H9 (cell line): ENCODE results near the gene TRERF1. TPM values are rescaled to one million over a fixed set of nuclear protein-coding genes. Genes with fewer than 3 reads are reported as not detected.

Source experiments
- DNase-seq: peaks from one replicate; pipeline ENCODE4 v3.0.0-alpha.2; 2017
- H2AFZ ChIP-seq: one replicate; pipeline ENCODE4 v1.6.1; 2013; ENCODE audit warnings: mild to moderate bottlenecking, low read length, control low read depth, moderate library complexity
- H2AK5ac ChIP-seq: 2 replicates; pipeline ENCODE4 v1.6.1; 2013; ENCODE audit warnings: low read length, control low read depth, mixed read lengths; ENCODE audit not compliant: insufficient read length
- H2BK120ac ChIP-seq: one replicate; pipeline ENCODE4 v1.6.1; 2013; ENCODE audit warnings: low read depth, mild to moderate bottlenecking, low read length, control low read depth, inconsistent platforms; ENCODE audit not compliant: poor library complexity, severe bottlenecking
- H2BK12ac ChIP-seq: 2 replicates; pipeline ENCODE4 v1.6.1; 2013; ENCODE audit warnings: low read length, control low read depth, mixed read lengths, low read depth; ENCODE audit not compliant: insufficient read length
- H2BK15ac ChIP-seq: 2 replicates; pipeline ENCODE4 v1.6.1; 2013; ENCODE audit warnings: low read depth, low read length, control low read depth
- H2BK20ac ChIP-seq: one replicate; pipeline ENCODE4 v1.6.1; 2013; ENCODE audit warnings: low read depth, mild to moderate bottlenecking, low read length, control low read depth, inconsistent platforms; ENCODE audit not compliant: poor library complexity, severe bottlenecking
- H2BK5ac ChIP-seq: 2 replicates; pipeline ENCODE4 v1.6.1; 2013; ENCODE audit warnings: low read length, control low read depth, mixed read lengths; ENCODE audit not compliant: insufficient read length
- H3K14ac ChIP-seq: 2 replicates; pipeline ENCODE4 v1.6.1; 2013; ENCODE audit warnings: low read length, control low read depth; ENCODE audit not compliant: insufficient read depth
- H3K18ac ChIP-seq: 2 replicates; pipeline ENCODE4 v1.6.1; 2013; ENCODE audit warnings: low read depth, mild to moderate bottlenecking, mixed read lengths, low read length, control low read depth; ENCODE audit not compliant: insufficient read length
- H3K23ac ChIP-seq: 2 replicates; pipeline ENCODE4 v1.6.1; 2013; ENCODE audit warnings: low read length, control low read depth, mixed read lengths, low read depth; ENCODE audit not compliant: insufficient read length
- H3K23me2 ChIP-seq: 2 replicates; pipeline ENCODE4 v1.6.1; 2013; ENCODE audit warnings: low read depth, mild to moderate bottlenecking, mixed read lengths, low read length, control low read depth; ENCODE audit not compliant: insufficient read length, poor library complexity, severe bottlenecking
- H3K27ac ChIP-seq: 2 replicates; pipeline ENCODE4 v1.5.1; 2013; ENCODE audit warnings: low read length, control low read depth, mixed read lengths, low read depth; ENCODE audit not compliant: insufficient read length
- H3K27me3 ChIP-seq: 2 replicates; pipeline ENCODE4 v1.6.1; 2013; ENCODE audit warnings: low read length, control low read depth, inconsistent platforms; ENCODE audit not compliant: insufficient read depth
- H3K4ac ChIP-seq: 2 replicates; pipeline ENCODE4 v1.6.1; 2013; ENCODE audit warnings: low read depth, mild to moderate bottlenecking, control low read depth, inconsistent platforms, low read length, moderate library complexity
- H3K4me1 ChIP-seq: 2 replicates; pipeline ENCODE4 v1.6.1; 2013; ENCODE audit warnings: low read length, control low read depth, inconsistent platforms; ENCODE audit not compliant: insufficient read depth
- H3K4me2 ChIP-seq: 2 replicates; pipeline ENCODE4 v1.6.1; 2013; ENCODE audit warnings: low read length, control low read depth, mixed read lengths; ENCODE audit not compliant: insufficient read length, insufficient read depth
- H3K56ac ChIP-seq: 2 replicates; pipeline ENCODE4 v1.6.1; 2013; ENCODE audit warnings: low read depth, mild to moderate bottlenecking, mixed read lengths, low read length, control low read depth; ENCODE audit not compliant: insufficient read length
- H3K79me1 ChIP-seq: 2 replicates; pipeline ENCODE4 v1.6.1; 2013; ENCODE audit warnings: low read depth, mild to moderate bottlenecking, moderate library complexity, low read length, control low read depth, inconsistent platforms; ENCODE audit not compliant: insufficient read depth, poor library complexity, severe bottlenecking
- H3K79me2 ChIP-seq: 2 replicates; pipeline ENCODE4 v1.6.1; 2013; ENCODE audit warnings: low read length, control low read depth, inconsistent platforms; ENCODE audit not compliant: insufficient read depth
- H3K9ac ChIP-seq: 2 replicates; pipeline ENCODE4 v1.6.1; 2013; ENCODE audit warnings: low read length, control low read depth, mixed read lengths; ENCODE audit not compliant: insufficient read length; ENCODE audit errors: extremely low read depth
- H3K9me3 ChIP-seq: one replicate; pipeline ENCODE4 v1.6.1; 2013; ENCODE audit warnings: low read depth, low read length, inconsistent platforms; ENCODE audit not compliant: control insufficient read depth
- H3T11ph ChIP-seq: one replicate; pipeline ENCODE4 v1.6.1; 2013; ENCODE audit warnings: mild to moderate bottlenecking, low read length, control low read depth, inconsistent platforms
- H4K20me1 ChIP-seq: one replicate; pipeline ENCODE4 v1.6.1; 2013; ENCODE audit not compliant: control insufficient read depth, insufficient read length, insufficient read depth
- H4K5ac ChIP-seq: 2 replicates; pipeline ENCODE4 v1.6.1; 2013; ENCODE audit warnings: low read depth, mild to moderate bottlenecking, mixed read lengths, low read length, control low read depth; ENCODE audit not compliant: insufficient read length
- H4K8ac ChIP-seq: replicated peaks from 2 replicates; pipeline ENCODE4 v1.6.1; 2013; ENCODE audit warnings: low read length, control low read depth, mixed read lengths, low read depth; ENCODE audit not compliant: insufficient read length
- H4K91ac ChIP-seq: 2 replicates; pipeline ENCODE4 v1.6.1; 2013; ENCODE audit warnings: low read depth, mild to moderate bottlenecking, moderate library complexity, mixed read lengths, low read length, control low read depth; ENCODE audit not compliant: insufficient read length
- H3K27ac Mint-ChIP-seq, 3 experiments: 2 replicates in 2 of 3; 3 replicates in 1 of 3; pipeline ENCODE4 v1.8.0; 2020 to 2021; ENCODE audit warnings: mixed read lengths in 3 of 3, mild to moderate bottlenecking in 1 of 3, moderate library complexity in 1 of 3
- H3K27me3 Mint-ChIP-seq: 2 replicates; pipeline ENCODE4 v1.8.0; 2021; ENCODE audit warnings: low read depth, mild to moderate bottlenecking, moderate library complexity, mixed read lengths
- H3K36me3 Mint-ChIP-seq, 3 experiments: 2 replicates in 2 of 3; 3 replicates in 1 of 3; pipeline ENCODE4 v1.8.0; 2020 to 2021; ENCODE audit warnings: low read depth in 3 of 3, mixed read lengths in 3 of 3; ENCODE audit not compliant: insufficient read depth in 1 of 3
- H3K4me1 Mint-ChIP-seq, 2 experiments: 2 replicates each; pipeline ENCODE4 v1.8.0; 2020; ENCODE audit warnings: mixed read lengths in 2 of 2
- H3K4me3 Mint-ChIP-seq, 2 experiments: 2 replicates in 1 of 2; 3 replicates in 1 of 2; pipeline ENCODE4 v1.8.0; 2020 to 2021; ENCODE audit warnings: mild to moderate bottlenecking in 2 of 2, mixed read lengths in 2 of 2, moderate library complexity in 1 of 2
- H3K9me3 Mint-ChIP-seq, 2 experiments: 2 replicates in 1 of 2; 3 replicates in 1 of 2; pipeline ENCODE4 v1.8.0; 2020; ENCODE audit warnings: mild to moderate bottlenecking in 2 of 2, mixed read lengths in 2 of 2, moderate library complexity in 1 of 2
- CTCF ChIP-seq: fragments of 200-600 bp; sonication (generic); conservative IDR thresholded peaks from 3 replicates; pipeline ENCODE4 v1.8.0; 2021; ENCODE audit warnings: antibody characterized with exemption, mild to moderate bottlenecking
- WGBS: extraction: QIAGEN DNeasy Blood & Tissue Kit; methylation state at CpG from one replicate; pipeline ENCODE4 v1.1.7; 2013; ENCODE audit warnings: missing lambda C conversion rate, low lambda C conversion rate, mixed read lengths; ENCODE audit not compliant: insufficient read length; ENCODE audit errors: extremely low coverage; 5-methylcytosine and 5-hydroxymethylcytosine counted together
- total RNA-seq: library from RNA; stranded (reverse); gene quantifications from 2 replicates; pipeline ENCODE4 v1.2.1, GENCODE V29; 2021

The TRERF1 gene
- total RNA-seq, 1 experiment from 2014 or later: 19.7 TPM

DNA sequence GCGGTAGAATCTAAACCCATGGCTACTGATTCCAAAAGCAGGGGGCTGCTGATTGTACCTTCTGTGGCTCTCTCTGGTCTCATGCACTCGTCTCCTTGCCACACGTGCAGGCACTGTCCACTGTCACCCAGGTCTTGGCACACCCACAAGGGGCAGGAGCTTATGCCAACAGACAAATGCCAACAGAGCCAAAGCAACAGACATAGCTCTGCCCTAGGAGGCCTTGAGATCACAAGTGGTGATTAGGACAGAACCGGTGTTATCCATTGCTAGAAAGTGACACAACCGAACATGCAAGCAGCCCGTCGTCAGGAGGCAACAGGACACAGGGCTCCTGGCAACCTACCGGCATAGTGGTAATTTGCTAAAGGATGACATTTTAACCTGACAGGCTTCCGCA is 197.2 kb downstream of the TRERF1 start:
- Histone ChIP-seq H2BK15ac (no peak overlapping the region), H3K27me3 (no peaks in the 10 kb centered on the region), H3K23me2 (no peaks in the 10 kb centered on the region), H3T11ph (no peak overlapping the region), H2BK20ac (no peak overlapping the region), H4K8ac (no peak overlapping the region), H3K9me3 (no peaks in the 10 kb centered on the region), H2AK5ac (no peak overlapping the region), H3K4ac (no peak overlapping the region), H3K56ac (no peak overlapping the region), H2BK12ac (no peak overlapping the region), H2BK120ac (no peak overlapping the region), H4K5ac (no peak overlapping the region), H3K79me2 (no peaks in the 10 kb centered on the region), H2BK5ac (no peak overlapping the region), H3K4me2 (no peak overlapping the region), H3K79me1 (no peaks in the 10 kb centered on the region), H3K14ac (no peak overlapping the region), H3K9ac (no peak overlapping the region), H4K20me1 (no peaks in the 10 kb centered on the region), H4K91ac (no peak overlapping the region), H3K23ac (no peak overlapping the region), H3K27ac (no peak overlapping the region), H3K18ac (no peak overlapping the region), H2AFZ (no peak overlapping the region), H3K4me1 (peaks cover 16% of the 10 kb centered on the region; the same call in 1 of the 2 replicates)
- Mint-ChIP-seq H3K4me3 (no peak overlapping the region), H3K27ac (peak overlapping the region in 1 of 3 experiments; percentile 29; a peak in 1 of 7 replicates), H3K9me3 (no peaks in the 10 kb centered on the region), H3K36me3 (peaks cover 39 to 76% (median 66%) of the 10 kb centered on the region in 3 experiments; a peak in 6 of 7 replicates), H3K27me3 (no peaks in the 10 kb centered on the region), H3K4me1 (peaks cover 28 to 50% of the 10 kb centered on the region in 2 experiments)
- WGBS: no CpG with 5 or more reads among the region's 9 CpGs
- no peak for TF ChIP-seq CTCF
- no peak for DNase-seq
